Amniotic epithelial cell (primary cell): Measurements from ENCODE around the gene SH3YL1.

Source experiments
- DNase-seq: peaks from one replicate; pipeline ENCODE4 v3.0.0-alpha.2; 2010; ENCODE audit warnings: low read depth

Gene SH3YL1

DNA sequence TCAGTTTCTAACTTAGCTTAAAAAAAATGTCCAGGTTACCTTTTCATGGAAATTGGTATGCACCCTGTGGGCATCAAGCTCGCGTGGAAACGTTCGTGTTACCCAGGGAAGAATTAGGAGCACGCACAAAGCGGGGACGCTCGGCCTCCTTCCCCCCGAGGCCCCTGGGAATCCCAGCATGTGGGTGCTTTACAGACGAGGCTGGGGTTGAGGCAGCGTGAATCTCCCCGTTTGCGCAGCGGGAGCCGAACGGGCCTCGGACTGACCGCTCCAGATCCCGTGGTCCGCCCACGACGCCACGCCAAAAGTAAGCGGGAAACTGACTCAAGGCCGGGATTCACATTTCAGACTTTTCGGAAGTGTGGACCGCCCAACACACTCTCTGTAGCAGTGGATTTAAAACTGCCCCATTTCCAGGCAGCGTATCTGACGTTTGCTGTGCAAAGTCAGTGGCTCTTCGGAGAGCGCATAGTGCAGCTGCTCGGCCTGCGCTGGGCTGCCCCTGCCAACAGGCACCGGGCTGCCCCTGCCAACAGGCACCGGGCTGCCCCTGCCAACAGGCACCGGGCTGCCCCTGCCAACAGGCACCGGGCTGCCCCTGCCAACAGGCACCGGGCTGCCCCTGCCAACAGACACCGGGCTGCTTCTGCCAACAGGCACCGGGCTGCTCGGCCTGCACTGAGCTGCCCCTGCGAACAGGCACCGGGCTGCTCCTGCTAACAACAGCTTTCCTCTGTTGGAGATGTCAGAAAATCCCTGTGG, 49.7 kb downstream of the SH3YL1 start:
- no peak for DNase-seq

DNA sequence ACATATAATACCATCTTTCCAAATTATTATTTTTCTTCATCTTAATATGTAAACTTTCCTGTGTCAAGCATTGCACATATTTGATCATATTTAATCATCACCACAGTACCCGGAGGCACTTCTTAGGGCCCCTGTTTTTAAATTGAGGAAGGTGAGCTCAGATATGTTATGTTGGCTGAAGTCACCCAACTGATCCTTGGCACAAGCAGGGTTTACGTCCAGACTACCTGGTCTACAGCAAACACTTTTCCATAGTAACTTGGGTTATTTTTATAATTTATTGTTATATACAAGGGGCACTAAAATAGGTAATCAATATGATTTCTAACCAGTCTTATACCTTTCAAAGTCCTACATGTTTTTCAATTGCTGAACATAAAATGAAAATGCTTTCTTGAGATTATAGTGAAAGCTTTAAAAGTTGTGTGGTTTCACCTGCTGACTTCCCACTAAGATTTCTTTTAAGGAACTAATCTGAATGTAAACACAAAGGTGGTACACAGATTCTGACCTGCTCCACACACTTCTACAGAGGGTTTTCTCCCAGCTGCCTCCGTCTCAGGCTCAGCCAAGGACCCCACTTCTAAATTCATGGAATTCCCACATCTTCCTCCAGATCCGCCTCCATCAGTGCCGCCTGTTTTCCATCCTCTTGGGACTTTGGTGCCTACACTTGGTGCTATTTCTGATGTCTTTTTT, 52.2 kb downstream of the SH3YL1 start:
- no peak for DNase-seq

DNA sequence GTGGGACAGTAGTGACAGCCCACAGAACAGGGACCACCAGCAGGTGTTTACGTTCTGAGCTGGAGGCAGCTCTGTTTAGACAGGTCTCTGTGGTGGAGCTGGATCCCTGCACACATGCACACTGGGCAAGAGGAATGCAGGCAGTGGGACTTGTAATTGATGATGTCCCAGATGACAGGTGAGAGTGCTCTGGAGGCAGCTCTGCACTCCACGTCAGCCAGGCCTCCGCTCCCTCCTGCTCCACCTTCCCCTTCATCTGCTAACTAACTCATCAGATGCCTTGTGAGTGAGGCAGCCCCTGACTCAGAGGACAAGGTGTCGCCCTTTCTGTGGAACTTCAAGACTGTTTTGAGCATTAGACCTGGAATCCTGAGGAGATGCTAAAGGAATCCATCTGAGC, 53.2 kb downstream of the SH3YL1 start:
- DNase-seq: no peak

DNA sequence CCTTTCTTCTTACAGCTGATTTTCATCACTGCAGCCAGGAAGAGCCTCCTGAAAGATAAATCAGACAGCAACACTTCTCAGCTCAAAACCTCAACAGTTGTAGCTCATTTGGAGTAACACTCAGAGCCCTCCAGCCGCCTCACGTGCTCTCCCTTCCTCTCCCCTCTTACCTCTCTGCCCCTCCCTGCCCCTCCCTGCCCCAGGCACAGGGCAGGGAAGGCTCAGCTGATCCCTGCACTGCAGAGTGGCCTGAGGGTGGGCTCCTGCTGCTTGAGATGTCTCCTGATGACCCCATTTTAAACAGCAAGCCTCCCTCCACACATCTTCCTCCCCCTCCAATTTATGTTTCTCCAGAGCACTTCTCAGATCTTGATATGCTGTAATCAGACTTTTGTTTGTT, 54.4 kb downstream of the SH3YL1 start:
- no peak for DNase-seq

DNA sequence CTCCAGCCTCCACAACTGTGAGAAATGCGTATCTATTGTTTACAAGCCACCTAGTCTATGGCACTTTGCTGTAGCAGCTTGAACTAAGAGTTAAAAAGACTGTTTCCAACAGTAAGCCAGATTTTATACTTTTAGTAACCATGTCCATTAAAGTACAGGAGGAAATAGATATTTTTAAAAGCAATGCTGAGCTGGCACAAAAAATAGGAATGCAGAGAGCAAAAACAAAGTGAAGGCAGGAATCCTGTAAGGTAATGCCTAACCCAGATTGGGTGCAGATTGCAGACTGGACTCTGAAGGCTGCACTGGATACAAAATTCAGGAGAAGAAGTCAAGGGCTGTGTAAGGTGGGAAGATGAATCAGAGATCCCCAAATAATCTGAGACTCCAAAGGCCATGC, 55.5 kb downstream of the SH3YL1 start:
- no peak for DNase-seq

DNA sequence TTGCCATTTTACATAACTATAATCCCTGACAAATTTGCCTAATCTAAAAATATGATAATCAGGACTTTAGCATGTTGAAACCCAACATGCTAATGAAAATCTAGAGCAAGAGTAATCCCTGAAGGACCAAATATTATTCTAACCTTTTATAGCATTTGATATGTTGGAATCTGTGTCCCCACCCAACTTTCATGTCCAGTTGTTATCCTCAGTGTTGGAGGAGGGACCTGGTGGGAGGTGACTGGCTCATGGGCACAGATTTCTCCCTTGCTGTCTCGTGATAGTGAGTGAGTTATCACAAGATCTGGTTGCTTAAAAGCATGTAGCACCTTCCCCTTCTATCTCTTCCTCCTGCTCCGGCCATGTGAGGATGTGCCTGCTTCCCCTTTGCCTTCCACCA, 59.8 kb downstream of the SH3YL1 start:
- DNase-seq: no peak

DNA sequence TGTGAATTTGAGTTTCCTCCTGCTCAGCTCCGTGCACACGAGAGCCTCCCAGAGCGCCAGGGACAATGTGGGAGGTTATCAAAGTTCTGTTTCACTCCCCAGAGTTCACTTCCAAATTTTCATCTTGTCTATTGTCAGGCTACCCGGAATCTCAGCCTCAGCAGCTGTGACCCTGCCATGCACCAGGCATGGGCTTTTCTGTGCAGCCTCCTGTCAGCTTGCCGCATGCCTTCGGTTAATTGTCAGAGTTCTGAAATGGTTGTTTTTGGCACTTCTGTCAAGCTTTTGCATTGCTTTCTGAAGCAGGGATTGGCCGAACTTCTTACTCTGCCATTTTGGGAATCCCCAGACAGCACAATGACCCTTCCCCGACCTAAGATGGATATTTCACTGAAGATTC, 60.4 kb downstream of the SH3YL1 start:
- DNase-seq: no peak

DNA sequence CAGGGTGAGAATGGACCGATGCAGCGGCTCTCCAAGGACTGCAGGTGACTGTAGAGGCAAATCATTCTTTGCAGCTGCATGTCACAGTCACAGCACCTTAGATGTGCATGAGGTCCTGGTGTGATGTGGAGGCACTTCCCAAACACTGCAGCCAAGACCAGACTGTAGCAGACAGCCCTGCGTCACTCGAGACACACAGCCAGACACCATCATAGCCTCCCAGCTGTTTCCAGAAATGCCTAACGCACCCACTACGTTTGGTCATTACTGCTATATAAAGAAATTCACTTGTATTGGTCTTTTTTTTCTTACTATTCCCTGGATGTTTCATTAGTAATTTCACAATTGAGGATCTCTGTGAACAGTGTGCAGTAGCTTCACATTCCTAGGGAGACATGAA, 60.9 kb downstream of the SH3YL1 start:
- DNase-seq: no peak

DNA sequence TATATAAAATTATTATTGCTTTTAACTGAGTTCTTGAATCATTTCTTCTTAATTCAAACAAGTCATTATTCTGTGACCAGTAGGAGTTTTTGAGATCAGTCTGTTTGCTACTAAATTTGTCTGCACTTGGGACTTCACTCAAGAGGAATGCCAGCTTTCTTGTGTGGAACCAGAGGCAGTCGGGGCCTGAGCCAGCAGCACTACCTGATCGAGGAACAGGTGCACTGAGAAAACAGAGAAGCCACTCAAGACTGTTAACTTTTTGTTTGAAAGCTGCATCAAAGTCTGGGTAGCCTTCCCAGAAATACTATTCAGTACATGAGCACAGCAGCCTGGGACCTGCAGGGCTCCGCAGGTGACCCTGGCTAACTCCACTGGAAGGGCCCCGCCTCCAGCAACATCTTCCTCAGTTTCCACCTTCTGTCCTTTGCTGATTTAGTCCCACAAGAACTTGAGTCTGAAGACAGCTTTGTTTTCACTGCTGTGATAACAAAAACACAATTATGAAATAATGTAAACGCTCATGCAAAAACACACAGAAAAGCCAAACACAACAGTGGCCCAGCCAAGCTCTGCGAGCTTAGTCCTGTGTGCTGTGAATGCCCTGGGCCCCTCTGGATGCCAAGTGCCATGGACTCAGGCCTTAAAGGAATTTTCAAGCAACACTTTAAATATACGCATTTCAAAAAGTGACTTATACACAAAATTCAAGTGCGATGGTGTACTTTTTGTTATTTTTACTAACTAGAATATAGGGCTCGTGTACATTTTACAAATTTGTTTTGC, 62.0 kb downstream of the SH3YL1 start:
- DNase-seq: no peak

DNA sequence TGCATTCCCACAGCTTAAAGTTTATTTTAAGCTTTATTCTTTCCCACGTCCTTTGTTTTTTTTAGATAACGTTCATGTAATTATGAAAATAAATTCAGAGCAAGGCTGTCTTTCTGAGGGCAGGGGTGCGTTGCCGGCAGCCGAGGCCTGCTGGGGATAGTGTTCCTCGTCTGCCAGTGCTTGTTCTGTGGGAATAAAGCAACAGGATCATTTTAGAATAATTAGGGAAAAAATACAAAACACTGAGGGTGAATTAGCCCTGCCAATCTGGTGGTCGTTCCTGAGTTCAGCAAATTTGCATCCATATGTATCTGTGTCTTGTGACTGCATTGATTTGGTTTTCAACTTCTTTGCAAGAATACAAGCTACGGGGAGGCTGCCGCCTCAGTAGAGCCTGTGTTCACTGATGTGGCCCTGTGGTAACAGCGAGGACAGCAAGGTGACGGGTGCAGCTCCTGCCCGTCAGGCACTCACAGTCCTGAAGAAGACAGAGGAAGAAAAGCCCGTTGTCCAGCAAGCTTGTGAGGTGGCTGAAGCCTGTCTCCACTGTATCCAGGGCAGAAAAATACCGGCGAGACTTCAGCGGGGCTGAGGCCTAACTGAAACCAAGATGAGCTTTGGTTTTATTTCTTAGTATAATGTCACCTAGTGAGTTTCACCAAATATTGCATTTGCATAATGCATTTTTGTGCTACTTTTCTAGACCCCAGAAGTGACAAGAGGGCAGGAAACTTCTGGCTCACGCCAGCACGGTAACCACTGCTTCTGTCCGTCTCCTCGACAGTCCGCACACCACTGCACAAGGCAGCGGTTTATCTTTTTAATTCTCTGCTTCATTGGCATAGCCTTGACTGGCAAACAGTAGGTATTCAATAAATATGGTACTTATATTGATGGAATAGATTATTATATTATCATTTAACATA, 64.5 kb downstream of the SH3YL1 start:
- DNase-seq: no peak

DNA sequence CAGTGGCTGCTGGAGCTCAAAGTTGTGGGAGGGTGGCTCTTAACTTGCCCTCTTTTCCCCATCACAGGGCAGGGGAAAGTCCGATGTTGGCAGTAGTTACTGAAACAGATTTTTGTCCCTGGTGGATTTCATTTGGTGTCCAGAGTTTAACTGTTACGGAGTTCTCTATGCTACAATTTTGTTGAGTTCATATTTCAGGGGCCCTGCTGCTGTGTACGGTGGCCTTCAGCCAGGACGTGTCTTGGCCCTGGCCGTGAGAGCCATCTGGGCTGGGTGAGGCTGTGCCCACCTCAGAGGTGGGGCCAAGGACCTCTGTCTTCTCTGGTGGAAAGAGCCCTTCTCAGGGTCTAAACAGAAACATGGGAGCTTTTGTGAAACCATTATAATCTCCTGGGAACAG, 67.4 kb downstream of the SH3YL1 start:
- no peak for DNase-seq

DNA sequence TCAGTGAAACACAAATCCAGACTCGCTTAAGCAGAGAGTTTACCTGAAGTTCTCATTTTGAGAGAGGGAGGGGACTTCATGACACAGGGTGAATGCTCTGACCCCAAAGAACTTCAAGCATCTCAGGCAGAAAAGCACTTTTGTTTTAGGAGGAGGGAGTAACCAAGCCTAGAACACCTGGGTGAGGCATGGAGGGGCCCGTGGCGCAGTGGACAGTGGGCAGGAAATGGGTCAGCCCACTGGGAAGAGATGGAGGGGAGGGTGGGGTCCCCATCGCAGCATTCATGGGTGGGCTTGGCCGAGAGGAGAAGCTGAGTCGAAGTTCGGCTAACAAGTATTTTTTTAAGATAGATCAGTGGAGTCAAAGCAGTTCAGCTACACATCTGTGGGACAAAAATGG, 67.9 kb downstream of the SH3YL1 start:
- no peak for DNase-seq

DNA sequence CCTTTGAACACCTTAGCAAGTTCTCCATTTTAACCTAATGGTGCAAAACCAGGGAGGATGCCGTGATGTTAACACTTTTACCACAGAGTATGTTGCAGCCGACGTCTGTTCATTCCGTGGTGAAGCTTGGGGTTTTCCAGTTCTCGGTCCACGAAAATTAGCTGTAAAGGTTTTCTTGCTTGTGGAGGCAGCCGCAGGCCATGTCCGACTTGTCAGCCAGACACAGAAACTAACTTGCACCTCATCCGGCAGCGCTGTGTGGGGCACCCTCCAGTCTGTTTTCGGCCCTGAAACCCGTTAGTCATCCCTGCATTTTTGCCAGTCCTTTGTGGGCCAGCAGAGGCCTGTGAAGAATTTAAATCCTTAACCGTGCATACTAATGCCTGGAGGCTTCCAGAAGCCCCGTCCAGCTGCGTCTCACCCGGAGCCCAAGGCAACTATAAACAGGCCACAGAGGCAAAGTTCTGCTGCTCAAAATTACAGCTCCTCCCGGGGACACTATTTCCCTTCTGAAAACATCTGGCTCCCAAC, 70.6 kb downstream of the SH3YL1 start:
- no peak for DNase-seq

DNA sequence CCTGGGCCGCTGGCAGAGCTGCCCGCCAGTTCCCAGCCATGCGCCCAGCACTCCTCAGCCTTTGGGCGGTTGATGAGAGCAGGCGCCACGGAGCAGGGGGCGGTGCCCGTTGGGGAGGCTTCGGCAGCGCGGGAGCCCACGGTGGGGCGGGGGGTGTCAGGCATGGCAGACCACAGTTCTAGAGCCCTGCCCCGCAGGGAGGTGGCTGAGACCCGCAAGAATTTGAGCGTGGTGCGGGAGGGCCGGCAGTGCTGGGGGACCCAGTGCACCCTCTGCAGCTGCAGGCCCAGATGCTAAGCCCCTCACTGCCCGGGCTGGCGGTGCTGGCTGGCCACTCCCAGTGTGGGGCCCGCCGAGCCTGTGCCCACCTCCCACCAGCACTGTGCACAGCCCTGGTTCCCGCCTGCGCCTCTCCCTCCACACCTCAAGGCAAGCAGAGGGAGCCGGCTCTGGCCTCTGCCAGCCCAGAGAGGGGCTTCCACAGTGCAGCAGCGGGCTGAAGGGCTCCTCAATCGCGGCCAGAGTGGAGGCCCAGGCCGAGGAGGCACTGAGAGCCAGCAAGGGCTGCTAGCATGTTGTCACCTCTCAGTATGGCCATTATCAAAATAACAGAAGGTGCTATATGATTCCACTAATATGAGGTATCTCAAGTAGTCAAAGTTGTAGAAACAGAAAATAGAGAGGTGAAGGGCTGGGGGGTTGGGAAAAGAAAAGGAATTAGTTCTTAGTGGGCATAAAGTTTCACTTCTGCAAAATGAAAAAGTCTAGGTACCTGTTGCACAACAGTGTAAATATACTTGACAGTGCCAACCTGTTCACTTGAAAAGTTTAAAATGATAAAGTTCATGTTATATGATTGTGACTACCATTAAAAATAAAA, 72.3 kb downstream of the SH3YL1 start:
- DNase-seq: no peak

DNA sequence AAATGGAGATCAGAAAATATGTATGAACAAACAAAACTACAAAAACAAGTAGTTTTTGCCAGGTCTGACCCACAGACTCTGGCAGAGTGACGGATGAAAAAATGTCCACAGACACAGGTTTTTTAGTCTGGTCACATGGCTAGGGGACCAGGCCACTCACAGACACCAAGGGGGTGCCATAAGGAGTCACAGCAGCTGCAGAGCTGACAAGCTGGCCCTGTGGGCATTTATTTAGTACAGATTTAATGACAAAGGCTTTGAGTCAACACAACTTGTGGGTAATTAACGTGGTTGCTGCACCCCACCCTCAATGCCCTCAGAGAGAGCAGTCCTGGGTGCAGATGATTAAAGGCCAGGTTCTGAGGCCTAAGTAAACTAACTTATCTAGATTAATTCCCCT, 76.0 kb downstream of the SH3YL1 start:
- no peak for DNase-seq

DNA sequence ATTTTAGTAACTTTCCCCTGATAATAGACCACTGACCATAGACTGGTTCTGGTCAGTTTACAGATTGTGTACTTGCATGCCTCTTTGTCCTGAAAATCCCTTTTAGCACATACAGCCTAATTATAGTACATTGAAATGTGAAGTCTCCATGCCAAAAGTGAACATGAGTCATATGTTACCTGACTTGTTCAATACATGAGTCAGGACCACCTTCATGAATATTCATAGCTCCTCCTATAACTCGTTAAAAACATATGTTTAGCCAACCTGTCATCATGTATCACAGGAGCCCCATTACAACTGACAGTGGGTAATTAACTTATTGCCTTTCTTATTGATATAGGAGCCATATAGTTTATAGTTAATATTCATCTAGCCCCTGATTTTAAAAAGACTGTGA, 78.6 kb downstream of the SH3YL1 start:
- no peak for DNase-seq

DNA sequence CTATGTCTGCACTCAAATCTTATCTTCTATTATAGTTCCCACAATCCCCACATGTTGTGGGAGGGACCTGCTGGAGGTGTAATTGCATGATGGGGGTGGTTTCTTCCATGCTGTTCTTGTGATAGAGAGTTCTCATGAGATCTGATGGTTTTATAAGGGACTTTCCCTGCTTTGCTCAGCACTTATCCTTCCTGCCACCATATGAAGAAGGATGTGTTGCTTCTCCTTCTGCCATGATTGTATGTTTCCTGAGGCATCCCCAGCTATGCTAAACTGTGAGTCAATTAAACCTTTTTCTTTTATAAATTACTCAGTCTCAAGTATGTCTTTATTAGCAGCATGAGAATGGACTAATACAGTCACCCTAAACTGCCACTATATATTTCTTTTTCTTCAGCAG, 79.1 kb downstream of the SH3YL1 start:
- DNase-seq: no peak

DNA sequence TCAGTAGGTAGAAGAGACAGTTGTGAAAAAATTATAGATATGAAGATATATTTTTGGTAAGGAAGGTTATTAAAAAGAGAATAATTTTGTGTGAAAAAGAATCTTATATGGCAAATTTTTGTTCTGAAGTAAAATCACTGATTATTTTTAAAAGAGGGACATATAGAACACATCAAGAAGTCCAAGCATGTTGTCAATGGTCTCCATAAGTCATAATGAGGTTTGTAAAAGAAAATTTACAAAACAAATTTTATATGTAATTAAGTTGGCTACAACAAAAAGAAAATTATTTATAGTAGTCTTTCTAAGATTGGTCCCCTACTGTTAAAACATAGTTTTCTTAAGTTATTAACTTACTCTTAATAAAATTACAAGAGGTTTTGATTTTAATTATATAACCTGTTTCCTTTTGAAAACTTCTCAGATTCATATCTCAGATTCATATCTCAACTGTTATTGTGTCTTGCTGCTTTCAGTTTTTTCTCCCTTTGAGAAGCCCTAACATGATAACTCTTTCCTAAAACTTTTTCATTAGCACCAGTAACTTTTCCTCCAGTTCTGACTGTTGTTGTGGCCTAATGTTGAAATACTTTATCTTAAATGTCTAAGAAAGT, 81.2 kb downstream of the SH3YL1 start:
- DNase-seq: no peak

DNA sequence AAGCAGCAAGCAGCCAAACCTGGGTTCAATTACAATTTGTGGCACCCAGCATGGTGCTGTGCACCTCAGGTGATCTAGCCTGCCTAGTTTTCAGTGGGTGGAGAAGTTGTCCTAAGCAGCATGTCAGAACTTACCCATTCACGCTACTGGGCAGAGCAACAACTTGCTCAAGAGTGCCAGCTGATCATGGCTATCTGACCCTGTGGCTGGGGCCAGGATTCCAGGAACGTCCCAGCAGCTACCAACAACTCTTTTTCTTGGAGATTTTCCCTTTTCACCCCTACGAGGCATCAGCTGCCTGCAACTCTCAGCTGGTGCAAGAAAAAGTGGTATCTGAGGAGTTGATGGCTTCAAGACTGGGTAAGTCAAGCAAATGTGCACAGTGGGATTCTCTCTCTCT, 83.5 kb downstream of the SH3YL1 start:
- no peak for DNase-seq

DNA sequence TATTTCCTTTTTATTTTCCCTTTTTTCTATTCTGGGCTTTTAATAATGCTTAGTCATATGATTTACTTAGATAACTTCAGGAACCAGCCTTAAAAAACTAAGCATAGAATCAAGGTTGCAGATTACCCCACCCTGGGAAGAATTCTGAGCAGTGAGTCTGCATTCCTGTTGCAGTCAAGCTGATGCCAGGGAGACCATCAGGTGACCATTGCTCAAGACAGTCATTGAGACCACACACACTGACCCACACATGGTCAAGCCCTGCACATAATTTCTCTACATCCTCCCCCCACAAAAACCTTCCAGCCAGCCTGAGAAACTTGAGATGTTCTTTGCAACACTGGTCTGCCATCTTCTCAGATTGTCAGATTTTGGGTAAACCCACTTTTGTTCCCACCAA, 83.9 kb downstream of the SH3YL1 start:
- no peak for DNase-seq
